Measurements from ENCODE around the gene ANKMY1. TPM values are rescaled to one million over a fixed set of nuclear protein-coding genes. Genes with fewer than 3 reads are reported as not detected.

Gene ANKMY1
- total RNA-seq, 1 donor from 2014 or later = 7.2 TPM

- H3K27ac ChIP-seq (ENCODE audit: low read depth, low read length) = no peak within 1 kb of the TSS
- H3K36me3 ChIP-seq (ENCODE audit: insufficient read depth, low read length) = no peaks in the 10 kb centered on the region
- FAIRE-seq = no peak
- H3K9ac ChIP-seq (ENCODE audit: low read length) = peak within 1 kb of the TSS; percentile 69
- peak within 1 kb of the TSS; percentile 72 for H3K27ac Mint-ChIP-seq (ENCODE audit: unreplicated experiment)
- no peaks in the 10 kb centered on the region for H3K27me3 Mint-ChIP-seq (ENCODE audit: low read depth, unreplicated experiment)
- H3K79me2 ChIP-seq (ENCODE audit: insufficient read depth, low read length) = peaks cover 7% of the 10 kb centered on the region
- peak within 1 kb of the TSS; percentile 67 for H3K4me3 ChIP-seq (ENCODE audit: insufficient read depth, low read depth, low read length)
- peaks cover 24% of the 10 kb centered on the region for H3K4me1 ChIP-seq (ENCODE audit: insufficient read depth, low read length)
- no peak for DNase-seq (ENCODE audit: low read depth)
- H3K27me3 ChIP-seq (ENCODE audit: insufficient read depth, low read length) = no peaks in the 10 kb centered on the region
- peaks cover 25% of the 10 kb centered on the region for H4K20me1 ChIP-seq (ENCODE audit: insufficient read depth, low read length)
- peak within 1 kb of the TSS; percentile 91 for H3K4me3 Mint-ChIP-seq (ENCODE audit: unreplicated experiment)
- H3K9me3 Mint-ChIP-seq (ENCODE audit: unreplicated experiment) = no peaks in the 10 kb centered on the region
- peak within 1 kb of the TSS; percentile 97 for H3K4me2 ChIP-seq (ENCODE audit: low read length)
- TF ChIP-seq CTCF (IDR thresholded peaks at IDR 0.05; ENCODE audit: insufficient read depth, low read depth, low read length) (no peak), EZH2 (IDR thresholded peaks at IDR 0.05; ENCODE audit: insufficient read depth, low read length) (no peak)
- H3K36me3 Mint-ChIP-seq (ENCODE audit: low read depth, unreplicated experiment) = no peaks in the 10 kb centered on the region
- no peaks in the 10 kb centered on the region for H3K9me3 ChIP-seq (ENCODE audit: insufficient read depth, low read depth, low read length)
- H3K4me1 Mint-ChIP-seq (ENCODE audit: low read depth, unreplicated experiment) = peaks cover 13% of the 10 kb centered on the region
- H2AFZ ChIP-seq (ENCODE audit: low read depth, low read length) = peak within 1 kb of the TSS; percentile 80
Observed at GRCh38 chr2:240567872-240568677, 10.3 kb upstream of the ANKMY1 start, which contains the start of gene RNPEPL1. Gene RNPEPL1, plus strand, starts transcription at chr2:240568484. Its CDS starts 103 bp downstream, at chr2:240568587.

- DNase-seq (ENCODE audit: low read depth) = no peak
- Mint-ChIP-seq H3K27ac (ENCODE audit: unreplicated experiment) (peak overlapping the region; percentile 72), H3K4me3 (ENCODE audit: unreplicated experiment) (peak overlapping the region; percentile 91)
Observed at GRCh38 chr2:240567137-240567871, 9.5 kb upstream of the ANKMY1 start.

More at GRCh38 chr2:240567137-240567871, 9.5 kb upstream of the ANKMY1 start:
- Histone ChIP-seq H3K4me2 (ENCODE audit: low read length) (peak overlapping the region; percentile 97), H3K9ac (ENCODE audit: low read length) (peak overlapping the region; percentile 69), H4K20me1 (ENCODE audit: insufficient read depth, low read length) (peaks cover 25% of the 10 kb centered on the region), H3K9me3 (ENCODE audit: insufficient read depth, low read depth, low read length) (no peaks in the 10 kb centered on the region), H3K4me1 (ENCODE audit: insufficient read depth, low read length) (peaks cover 24% of the 10 kb centered on the region), H3K27me3 (ENCODE audit: insufficient read depth, low read length) (no peaks in the 10 kb centered on the region), H3K36me3 (ENCODE audit: insufficient read depth, low read length) (no peaks in the 10 kb centered on the region), H3K27ac (ENCODE audit: low read depth, low read length) (no peak overlapping the region), H3K4me3 (ENCODE audit: insufficient read depth, low read depth, low read length) (peak overlapping the region; percentile 67), H3K79me2 (ENCODE audit: insufficient read depth, low read length) (peaks cover 7% of the 10 kb centered on the region), H2AFZ (ENCODE audit: low read depth, low read length) (peak overlapping the region; percentile 80)
- H3K4me1 Mint-ChIP-seq (ENCODE audit: low read depth, unreplicated experiment) = peaks cover 13% of the 10 kb centered on the region
- FAIRE-seq = no peak
- no peaks in the 10 kb centered on the region for H3K27me3 Mint-ChIP-seq (ENCODE audit: low read depth, unreplicated experiment)
- no peaks in the 10 kb centered on the region for H3K36me3 Mint-ChIP-seq (ENCODE audit: low read depth, unreplicated experiment)
- no peaks in the 10 kb centered on the region for H3K9me3 Mint-ChIP-seq (ENCODE audit: unreplicated experiment)
- TF ChIP-seq EZH2 (IDR thresholded peaks at IDR 0.05; ENCODE audit: insufficient read depth, low read length) = no peak
- no peak for TF ChIP-seq CTCF (IDR thresholded peaks at IDR 0.05; ENCODE audit: insufficient read depth, low read depth, low read length)

Data from astrocyte (in vitro differentiated cells and primary cell).